HepG2 (cell line): ENCODE results near the gene CD69. TPM values are rescaled to one million over a fixed set of nuclear protein-coding genes. Genes with fewer than 3 reads are reported as not detected.
A peak's percentile ranks its signal among the peaks of the same experiment; 100 is the strongest.

ENCODE experiments used
- ATAC-seq: fragments of 200-7000 bp; cut with Tn5 transposase; 3 replicates; pipeline ENCODE4 v1.9.1; 2020; ENCODE audit warnings: mild to moderate bottlenecking, moderate library complexity
- BruUV-seq: library from RNA; stranded (reverse); fragments of 400-500 nt; replicated peaks from 2 replicates; lab custom pipeline; 2021; lab: Mats Ljungman, UMichigan
- CTCF ChIA-PET: fragments of 300-600 bp; formaldehyde crosslinking; extraction: SDS; loops from one replicate; lab custom pipeline; 2021; ENCODE audit warnings: low total read pairs, inconsistent platforms, low intra/inter-chr PET ratio; lab: Yijun Ruan, JAX
- POLR2A ChIA-PET: fragments of 350-600 bp; sonication (Branson Sonifier 250); formaldehyde crosslinking; loops from one replicate; lab custom pipeline; 2020; ENCODE audit warnings: antibody characterized with exemption, inconsistent platforms; lab: Yijun Ruan, JAX
- DNase-seq: peaks from one replicate; pipeline ENCODE4 v3.0.0-alpha.2; 2015; ENCODE audit warnings: low spot score
- FAIRE-seq: peaks from 3 replicates; lab custom pipeline; 2011; peaks lifted over from hg19 to GRCh38; lab: Jason Lieb, UNC
- H2AFZ ChIP-seq: one replicate; pipeline ENCODE4 v1.6.1; 2011; ENCODE audit warnings: low read length, inconsistent platforms
- H3K27ac ChIP-seq: fragments of 300-600 bp; 3 replicates; pipeline ENCODE4 v1.8.0; 2011; ENCODE audit warnings: mixed run types, mild to moderate bottlenecking, mixed read lengths, low read length, inconsistent platforms; ENCODE audit not compliant: insufficient read depth; ENCODE audit errors: extremely low read length
- H3K27me3 ChIP-seq, 2 experiments: fragments of 200-600 bp in 1 of 2; 2 replicates in 1 of 2; 3 replicates in 1 of 2; pipeline versions ENCODE4 v1.6.0 to v1.8.0; 2011; ENCODE audit warnings: low read length in 2 of 2, mild to moderate bottlenecking in 2 of 2, moderate library complexity in 2 of 2, inconsistent platforms in 1 of 2; ENCODE audit not compliant: insufficient read depth in 2 of 2, control insufficient read depth in 1 of 2
- H3K36me3 ChIP-seq, 2 experiments: fragments of 200-600 bp in 1 of 2; replicated peaks in 1 of 2; 2 replicates in 1 of 2; 3 replicates in 1 of 2; pipeline versions ENCODE4 v1.5.1 to v1.8.0; 2011; ENCODE audit warnings: low read length in 2 of 2, inconsistent platforms in 1 of 2; ENCODE audit not compliant: insufficient read depth in 2 of 2, control insufficient read depth in 1 of 2
- H3K4me1 ChIP-seq: 2 replicates; pipeline ENCODE4 v1.5.1; 2012; ENCODE audit warnings: low read length, inconsistent platforms; ENCODE audit not compliant: insufficient read depth
- H3K4me2 ChIP-seq: 2 replicates; pipeline ENCODE4 v1.6.0; 2011; ENCODE audit warnings: low read depth, low read length, inconsistent platforms
- H3K4me3 ChIP-seq, 3 experiments: fragments of 200-600 bp in 1 of 3; sonication (generic), shearing (Covaris generic) in 1 of 3; replicated peaks in 1 of 3; 2 replicates each; pipeline ENCODE4 v1.5.1; 2011 to 2016; ENCODE audit warnings: low read length in 3 of 3, inconsistent platforms in 2 of 3, low read depth in 2 of 3, mild to moderate bottlenecking in 2 of 3, control low read depth in 1 of 3, mixed read lengths in 1 of 3; ENCODE audit not compliant: insufficient read depth in 1 of 3
- H3K79me2 ChIP-seq: one replicate; pipeline ENCODE4 v1.6.1; 2011; ENCODE audit warnings: low read length, inconsistent platforms; ENCODE audit not compliant: insufficient read depth
- H3K9ac ChIP-seq: 2 replicates; pipeline ENCODE4 v1.6.0; 2011; ENCODE audit warnings: mild to moderate bottlenecking, low read depth, low read length, inconsistent platforms; ENCODE audit not compliant: insufficient read depth
- H3K9me3 ChIP-seq: 2 replicates; pipeline ENCODE4 v1.5.1; 2012; ENCODE audit warnings: mild to moderate bottlenecking, low read length
- H4K20me1 ChIP-seq: 2 replicates; pipeline ENCODE4 v1.6.0; 2011; ENCODE audit warnings: inconsistent platforms, mild to moderate bottlenecking, low read length, moderate library complexity; ENCODE audit not compliant: insufficient read depth
- BORCS8-MEF2B ChIP-seq: sonication (generic); formaldehyde crosslinking; IDR thresholded peaks from 2 replicates; pipeline ENCODE4 v1.8.0; 2022; ENCODE audit warnings: mild to moderate bottlenecking, missing genetic modification reagents
- CEBPB ChIP-seq: IDR thresholded peaks from 2 replicates; pipeline ENCODE4 v1.6.1; 2011; ENCODE audit warnings: low read depth, low read length, improper control_type of control experiment, borderline replicate concordance
- CEBPG ChIP-seq: IDR thresholded peaks from 2 replicates; pipeline ENCODE4 v1.6.1; 2016
- EP300 ChIP-seq, 3 experiments: sonication (generic) in 1 of 3; formaldehyde crosslinking in 1 of 3; IDR thresholded peaks; 2 replicates each; pipeline versions ENCODE4 v1.5.1 to v1.6.1; 2011 to 2020; ENCODE audit warnings: low read depth in 2 of 3, low read length in 2 of 3, borderline replicate concordance in 1 of 3, improper control_type of control experiment in 1 of 3, mild to moderate bottlenecking in 1 of 3, missing genetic modification reagents in 1 of 3, moderate library complexity in 1 of 3
- GATAD2A ChIP-seq: IDR thresholded peaks from 2 replicates; pipeline ENCODE4 v1.6.1; 2016
- HMG20A ChIP-seq: IDR thresholded peaks from 2 replicates; pipeline ENCODE4 v1.6.1; 2016; ENCODE audit warnings: borderline replicate concordance
- KAT7 ChIP-seq: IDR thresholded peaks from 2 replicates; pipeline ENCODE4 v1.6.1; 2018; ENCODE audit warnings: borderline replicate concordance, missing compliant biosample characterization
- TEAD3 ChIP-seq: optimal IDR thresholded peaks from 2 replicates; pipeline ENCODE3; 2016; ENCODE audit warnings: borderline replicate concordance
- U2AF1 ChIP-seq: fragments of 200-400 bp; formaldehyde crosslinking; optimal IDR thresholded peaks from 2 replicates; pipeline ENCODE3; 2017; ENCODE audit warnings: mild to moderate bottlenecking, low read depth, low read length
- ZBTB42 ChIP-seq: sonication (generic); formaldehyde crosslinking; IDR thresholded peaks from 2 replicates; pipeline ENCODE4 v1.5.0; 2020; ENCODE audit warnings: mild to moderate bottlenecking, missing genetic modification reagents
- WGBS: methylation state at CpG from one replicate; pipeline ENCODE4 v1.1.6; 2017; ENCODE audit warnings: low lambda C conversion rate; 5-methylcytosine and 5-hydroxymethylcytosine counted together
- in situ Hi-C: cut with HindIII; loops from 2 replicates; pipeline ENCODE4 v1.10.0; 2017; ENCODE audit warnings: low pct_unique_long_range_greater_than_20kb; ENCODE audit not compliant: extremely low pct_ligation_motif_present
- intact Hi-C: fragments of 100-400 bp; cut with micrococcal nuclease; formaldehyde crosslinking; loops from one replicate; pipeline ENCODE4 v1.10.0; 2022; ENCODE audit not compliant: unreplicated experiment
- polyA plus RNA-seq, 8 experiments: library from polyadenylated mRNA; depleted of rRNA in 3 of 8; stranded (reverse) in 7 of 8; unstranded in 1 of 8; fragments of >200 nt; fragmentation: Illumina TruSeq in 4 of 8; extraction: Trizol in 4 of 8; gene quantifications; 2 replicates each; pipeline versions ENCODE4 v1.2.1 to v1.2.3, GENCODE V29; 2011 to 2016; ENCODE audit warnings: low read depth in 4 of 8, missing spikeins in 1 of 8, mixed read lengths in 1 of 8; ENCODE audit not compliant: insufficient read depth in 1 of 8
- total RNA-seq, 5 experiments: library from RNA; depleted of rRNA; stranded (reverse); fragments of >200 nt; fragmentation: Illumina TruSeq; extraction: Trizol; gene quantifications; 2 replicates each; pipeline ENCODE4 v1.2.3, GENCODE V29; 2016; ENCODE audit warnings: low read depth in 1 of 5
- TF ChIP-seq, protein P1 (sequence below): sonication (generic); formaldehyde crosslinking; IDR thresholded peaks from 2 replicates; pipeline ENCODE4 v1.4.0; 2020; ENCODE audit warnings: missing genetic modification reagents, borderline replicate concordance
- TF ChIP-seq, protein P2 (sequence below): sonication (generic); formaldehyde crosslinking; IDR thresholded peaks from 2 replicates; pipeline ENCODE4 v1.4.0; 2020; ENCODE audit warnings: missing genetic modification reagents; ENCODE audit errors: not compliant biosample characterization
- TF ChIP-seq, protein P3 (sequence below): sonication (generic); formaldehyde crosslinking; IDR thresholded peaks from 2 replicates; pipeline ENCODE4 v1.5.0; 2020; ENCODE audit warnings: mild to moderate bottlenecking, missing genetic modification reagents, moderate library complexity

The CD69 gene
- total and polyA plus RNA-seq, 2 of the 13 experiments (the other 11 are each of a cell fraction or from before 2014, with no cell fraction given) = not detected

- TF ChIP-seq TEAD3 (CRISPR knock-in tag) (no peak), ZBTB42 (CRISPR knock-in tag) (no peak), KAT7 (CRISPR knock-in tag) (no peak), U2AF1 (no peak)
- TF ChIP-seq, protein P1, sequence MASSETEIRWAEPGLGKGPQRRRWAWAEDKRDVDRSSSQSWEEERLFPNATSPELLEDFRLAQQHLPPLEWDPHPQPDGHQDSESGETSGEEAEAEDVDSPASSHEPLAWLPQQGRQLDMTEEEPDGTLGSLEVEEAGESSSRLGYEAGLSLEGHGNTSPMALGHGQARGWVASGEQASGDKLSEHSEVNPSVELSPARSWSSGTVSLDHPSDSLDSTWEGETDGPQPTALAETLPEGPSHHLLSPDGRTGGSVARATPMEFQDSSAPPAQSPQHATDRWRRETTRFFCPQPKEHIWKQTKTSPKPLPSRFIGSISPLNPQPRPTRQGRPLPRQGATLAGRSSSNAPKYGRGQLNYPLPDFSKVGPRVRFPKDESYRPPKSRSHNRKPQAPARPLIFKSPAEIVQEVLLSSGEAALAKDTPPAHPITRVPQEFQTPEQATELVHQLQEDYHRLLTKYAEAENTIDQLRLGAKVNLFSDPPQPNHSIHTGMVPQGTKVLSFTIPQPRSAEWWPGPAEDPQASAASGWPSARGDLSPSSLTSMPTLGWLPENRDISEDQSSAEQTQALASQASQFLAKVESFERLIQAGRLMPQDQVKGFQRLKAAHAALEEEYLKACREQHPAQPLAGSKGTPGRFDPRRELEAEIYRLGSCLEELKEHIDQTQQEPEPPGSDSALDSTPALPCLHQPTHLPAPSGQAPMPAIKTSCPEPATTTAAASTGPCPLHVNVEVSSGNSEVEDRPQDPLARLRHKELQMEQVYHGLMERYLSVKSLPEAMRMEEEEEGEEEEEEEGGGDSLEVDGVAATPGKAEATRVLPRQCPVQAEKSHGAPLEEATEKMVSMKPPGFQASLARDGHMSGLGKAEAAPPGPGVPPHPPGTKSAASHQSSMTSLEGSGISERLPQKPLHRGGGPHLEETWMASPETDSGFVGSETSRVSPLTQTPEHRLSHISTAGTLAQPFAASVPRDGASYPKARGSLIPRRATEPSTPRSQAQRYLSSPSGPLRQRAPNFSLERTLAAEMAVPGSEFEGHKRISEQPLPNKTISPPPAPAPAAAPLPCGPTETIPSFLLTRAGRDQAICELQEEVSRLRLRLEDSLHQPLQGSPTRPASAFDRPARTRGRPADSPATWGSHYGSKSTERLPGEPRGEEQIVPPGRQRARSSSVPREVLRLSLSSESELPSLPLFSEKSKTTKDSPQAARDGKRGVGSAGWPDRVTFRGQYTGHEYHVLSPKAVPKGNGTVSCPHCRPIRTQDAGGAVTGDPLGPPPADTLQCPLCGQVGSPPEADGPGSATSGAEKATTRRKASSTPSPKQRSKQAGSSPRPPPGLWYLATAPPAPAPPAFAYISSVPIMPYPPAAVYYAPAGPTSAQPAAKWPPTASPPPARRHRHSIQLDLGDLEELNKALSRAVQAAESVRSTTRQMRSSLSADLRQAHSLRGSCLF (CRISPR knock-in tag) = no peak
Measured at GRCh38 chr12:9724023-9724422, 36.7 kb downstream of the CD69 start (continued).

- H4K20me1 ChIP-seq = no peaks in the 10 kb centered on the region
- CTCF ChIA-PET = no interaction called here
- in situ Hi-C loops (no loop called here), intact Hi-C loops (no loop called here)
- no peak overlapping the region for H3K4me2 ChIP-seq
- no peaks in the 10 kb centered on the region for H3K36me3 ChIP-seq
- no peak for ATAC-seq
- no peak overlapping the region for H3K4me3 ChIP-seq
- peaks cover 23% of the 10 kb centered on the region for H3K4me1 ChIP-seq
- H3K27me3 ChIP-seq = no peaks in the 10 kb centered on the region
- H3K9me3 ChIP-seq = no peaks in the 10 kb centered on the region
- no peak for FAIRE-seq
- no TSS peak for BruUV-seq
- H3K9ac ChIP-seq = no peak overlapping the region
- WGBS = 54% methylated on average over 5 of the region's 5 CpGs
- H2AFZ ChIP-seq = no peak overlapping the region
- H3K79me2 ChIP-seq = no peaks in the 10 kb centered on the region
- DNase-seq = peak; percentile 15
- H3K27ac ChIP-seq = no peak overlapping the region
- POLR2A ChIA-PET = no interaction called here
- TF ChIP-seq HMG20A (CRISPR knock-in tag) = peak; percentile 52; the same call in 1 of the 2 replicates
- TF ChIP-seq CEBPB = peak; percentile 92
- TF ChIP-seq, protein P2, sequence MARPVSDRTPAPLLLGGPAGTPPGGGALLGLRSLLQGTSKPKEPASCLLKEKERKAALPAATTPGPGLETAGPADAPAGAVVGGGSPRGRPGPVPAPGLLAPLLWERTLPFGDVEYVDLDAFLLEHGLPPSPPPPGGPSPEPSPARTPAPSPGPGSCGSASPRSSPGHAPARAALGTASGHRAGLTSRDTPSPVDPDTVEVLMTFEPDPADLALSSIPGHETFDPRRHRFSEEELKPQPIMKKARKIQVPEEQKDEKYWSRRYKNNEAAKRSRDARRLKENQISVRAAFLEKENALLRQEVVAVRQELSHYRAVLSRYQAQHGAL (CRISPR knock-in tag) = no peak
- peak in 1 of 2 experiments; percentile 55; a peak in 1 of 4 replicates for TF ChIP-seq EP300 (IDR thresholded peaks at IDR 0.05; ENCODE audit: low read depth in 2 of 2, low read length in 2 of 2)
- TF ChIP-seq EP300 (CRISPR knock-in tag; IDR thresholded peaks at IDR 0.05; ENCODE audit: borderline replicate concordance) = no peak
- peak; percentile 61 for TF ChIP-seq CEBPG
- 0 out of 2 replicates have a peak, but pooled peaks have one; percentile 26 for TF ChIP-seq GATAD2A
- TF ChIP-seq BORCS8-MEF2B = no peak
- TF ChIP-seq, protein P3, sequence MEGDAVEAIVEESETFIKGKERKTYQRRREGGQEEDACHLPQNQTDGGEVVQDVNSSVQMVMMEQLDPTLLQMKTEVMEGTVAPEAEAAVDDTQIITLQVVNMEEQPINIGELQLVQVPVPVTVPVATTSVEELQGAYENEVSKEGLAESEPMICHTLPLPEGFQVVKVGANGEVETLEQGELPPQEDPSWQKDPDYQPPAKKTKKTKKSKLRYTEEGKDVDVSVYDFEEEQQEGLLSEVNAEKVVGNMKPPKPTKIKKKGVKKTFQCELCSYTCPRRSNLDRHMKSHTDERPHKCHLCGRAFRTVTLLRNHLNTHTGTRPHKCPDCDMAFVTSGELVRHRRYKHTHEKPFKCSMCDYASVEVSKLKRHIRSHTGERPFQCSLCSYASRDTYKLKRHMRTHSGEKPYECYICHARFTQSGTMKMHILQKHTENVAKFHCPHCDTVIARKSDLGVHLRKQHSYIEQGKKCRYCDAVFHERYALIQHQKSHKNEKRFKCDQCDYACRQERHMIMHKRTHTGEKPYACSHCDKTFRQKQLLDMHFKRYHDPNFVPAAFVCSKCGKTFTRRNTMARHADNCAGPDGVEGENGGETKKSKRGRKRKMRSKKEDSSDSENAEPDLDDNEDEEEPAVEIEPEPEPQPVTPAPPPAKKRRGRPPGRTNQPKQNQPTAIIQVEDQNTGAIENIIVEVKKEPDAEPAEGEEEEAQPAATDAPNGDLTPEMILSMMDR (CRISPR knock-in tag) = no peak
Measured at GRCh38 chr12:9721394-9722092, 39.2 kb downstream of the CD69 start.
